GM12865 (cell line): ENCODE data around the gene GPR143.

Experiments
- DNase-seq: peaks from one replicate; pipeline ENCODE4 v3.0.0; 2010; ENCODE audit warnings: low read depth
- H3K4me3 ChIP-seq: 2 replicates; pipeline ENCODE4 v1.5.1; 2011; ENCODE audit warnings: mild to moderate bottlenecking, low read depth, low read length, control low read depth
- TF ChIP-seq, protein P1 (sequence below): IDR thresholded peaks from 2 replicates; pipeline ENCODE4 v1.5.1; 2011; ENCODE audit warnings: low read length, control low read depth, low read depth, inconsistent platforms; ENCODE audit not compliant: insufficient read depth; ENCODE audit errors: missing control alignments

GPR143 gene

DNA sequence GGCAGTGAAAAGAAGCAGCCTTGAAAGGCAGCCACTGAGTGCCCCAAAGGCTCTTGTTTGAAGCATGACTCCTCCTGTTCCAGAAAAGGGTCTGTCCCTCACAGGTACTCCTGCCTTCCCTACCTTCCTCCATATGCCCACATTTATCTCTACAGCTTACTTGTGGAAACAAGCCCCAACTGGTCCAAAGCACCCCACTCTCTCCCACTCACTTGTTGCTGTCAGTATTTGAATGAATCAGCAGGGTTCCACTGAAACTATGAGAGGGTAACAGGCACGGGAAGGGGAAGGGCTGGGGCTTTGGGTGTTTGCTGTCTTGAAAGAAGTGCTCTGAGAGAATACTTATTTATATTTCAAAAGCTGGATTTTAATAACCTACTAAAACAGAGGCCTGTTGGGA lies 34.9 kb downstream of the GPR143 start:
- TF ChIP-seq, protein P1, sequence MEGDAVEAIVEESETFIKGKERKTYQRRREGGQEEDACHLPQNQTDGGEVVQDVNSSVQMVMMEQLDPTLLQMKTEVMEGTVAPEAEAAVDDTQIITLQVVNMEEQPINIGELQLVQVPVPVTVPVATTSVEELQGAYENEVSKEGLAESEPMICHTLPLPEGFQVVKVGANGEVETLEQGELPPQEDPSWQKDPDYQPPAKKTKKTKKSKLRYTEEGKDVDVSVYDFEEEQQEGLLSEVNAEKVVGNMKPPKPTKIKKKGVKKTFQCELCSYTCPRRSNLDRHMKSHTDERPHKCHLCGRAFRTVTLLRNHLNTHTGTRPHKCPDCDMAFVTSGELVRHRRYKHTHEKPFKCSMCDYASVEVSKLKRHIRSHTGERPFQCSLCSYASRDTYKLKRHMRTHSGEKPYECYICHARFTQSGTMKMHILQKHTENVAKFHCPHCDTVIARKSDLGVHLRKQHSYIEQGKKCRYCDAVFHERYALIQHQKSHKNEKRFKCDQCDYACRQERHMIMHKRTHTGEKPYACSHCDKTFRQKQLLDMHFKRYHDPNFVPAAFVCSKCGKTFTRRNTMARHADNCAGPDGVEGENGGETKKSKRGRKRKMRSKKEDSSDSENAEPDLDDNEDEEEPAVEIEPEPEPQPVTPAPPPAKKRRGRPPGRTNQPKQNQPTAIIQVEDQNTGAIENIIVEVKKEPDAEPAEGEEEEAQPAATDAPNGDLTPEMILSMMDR: no peak
- peak; percentile 9 for DNase-seq
- no peak overlapping the region for H3K4me3 ChIP-seq

DNA sequence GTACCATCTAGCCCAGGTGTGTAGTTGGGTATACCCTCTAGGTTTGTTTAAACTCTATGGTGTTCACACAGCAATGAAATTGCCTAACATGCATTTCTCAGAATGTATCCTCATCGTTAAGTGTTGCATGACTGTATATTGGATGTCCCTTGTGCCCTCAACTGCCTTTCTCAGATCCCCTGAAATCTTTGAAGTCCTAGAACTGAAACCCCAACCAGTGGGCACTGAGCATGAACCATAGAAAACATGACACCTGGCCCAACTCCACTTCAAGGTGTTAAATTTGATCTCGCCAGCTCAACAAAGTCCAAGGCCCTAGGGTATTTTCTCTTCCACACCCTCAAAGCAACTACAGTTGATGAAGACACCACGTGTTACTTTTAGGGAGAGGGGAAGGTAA lies 35.6 kb downstream of the GPR143 start:
- H3K4me3 ChIP-seq: no peak overlapping the region
- DNase-seq: no peak

DNA sequence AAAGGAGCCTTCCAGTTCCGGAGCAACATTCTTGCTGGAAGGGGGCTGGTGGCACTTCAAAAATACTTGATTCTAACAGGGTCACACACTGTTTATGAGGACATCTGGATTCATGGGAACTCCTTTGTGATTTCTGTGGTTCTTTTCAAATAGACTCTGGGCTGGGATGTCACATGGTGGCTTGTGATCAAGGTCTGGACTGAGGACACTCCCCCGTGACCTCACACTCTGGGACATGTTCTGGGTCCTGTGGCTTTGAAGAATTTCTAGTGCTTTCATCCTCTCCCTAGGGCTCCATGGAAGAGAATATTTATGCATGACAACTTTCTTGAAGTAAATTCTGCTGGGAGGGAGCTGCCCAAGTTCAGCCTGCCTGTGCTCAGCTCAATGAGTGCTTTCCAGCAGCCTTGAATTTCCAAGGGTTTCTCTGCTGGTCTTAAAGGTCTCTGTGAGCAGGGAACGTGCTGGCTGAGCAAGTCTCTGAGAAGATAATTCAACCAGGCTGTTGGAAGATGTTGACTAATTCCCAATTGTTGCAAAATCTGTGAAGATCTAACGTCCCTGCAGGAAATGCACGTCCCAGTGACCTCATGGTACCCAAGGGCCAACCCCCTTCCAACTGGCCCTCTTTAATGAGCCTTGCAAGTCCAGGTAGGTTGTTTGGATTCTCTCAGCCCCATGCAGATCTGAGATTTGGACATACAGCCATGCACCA lies 36.3 kb downstream of the GPR143 start:
- no peak for DNase-seq
- no peak overlapping the region for H3K4me3 ChIP-seq
- TF ChIP-seq, protein P1: no peak

More for the DNA sequence above, 35.6 kb downstream of the GPR143 start:
- TF ChIP-seq, protein P1: no peak

DNA sequence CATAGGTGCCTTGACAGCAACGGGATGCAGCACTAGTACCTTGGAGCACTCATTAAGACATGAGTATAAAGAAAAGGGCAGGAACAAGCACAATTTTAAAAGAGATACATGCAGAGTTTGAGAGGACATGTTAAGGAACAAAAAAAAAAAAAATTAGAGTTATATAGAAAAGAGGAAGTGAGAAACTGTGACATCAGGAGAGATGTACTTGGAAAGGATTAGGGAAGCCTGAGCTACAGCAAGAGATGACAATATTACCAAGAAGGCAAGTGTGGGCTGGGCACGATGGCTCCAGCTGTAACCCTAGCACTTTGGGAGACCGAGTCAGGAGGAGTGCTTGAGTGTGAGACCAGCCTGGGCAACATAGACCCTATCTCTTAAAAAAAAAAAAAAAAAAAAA lies 37.4 kb downstream of the GPR143 start:
- no peak for DNase-seq
- no peak overlapping the region for H3K4me3 ChIP-seq
- TF ChIP-seq, protein P1: no peak

DNA sequence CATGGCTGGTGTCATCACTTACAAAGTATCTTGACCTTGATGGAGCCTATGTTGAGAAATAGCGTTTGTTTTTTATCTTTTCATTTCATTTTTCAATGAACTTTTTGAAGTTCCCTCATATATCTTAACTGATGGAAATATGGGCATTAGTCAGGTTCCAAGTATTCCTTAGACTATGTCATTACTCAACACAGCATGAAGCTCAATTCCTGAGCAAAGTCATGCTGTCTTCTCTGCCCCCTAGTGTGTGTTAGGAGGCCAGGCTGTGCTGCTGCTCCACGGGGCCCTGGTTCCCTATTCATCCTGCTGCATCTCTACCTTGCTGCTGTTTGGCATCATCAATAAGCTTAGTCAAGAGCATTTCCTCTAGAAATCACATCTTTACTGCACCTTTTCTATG lies 40.9 kb downstream of the GPR143 start:
- TF ChIP-seq, protein P1: no peak
- no peak for DNase-seq

DNA sequence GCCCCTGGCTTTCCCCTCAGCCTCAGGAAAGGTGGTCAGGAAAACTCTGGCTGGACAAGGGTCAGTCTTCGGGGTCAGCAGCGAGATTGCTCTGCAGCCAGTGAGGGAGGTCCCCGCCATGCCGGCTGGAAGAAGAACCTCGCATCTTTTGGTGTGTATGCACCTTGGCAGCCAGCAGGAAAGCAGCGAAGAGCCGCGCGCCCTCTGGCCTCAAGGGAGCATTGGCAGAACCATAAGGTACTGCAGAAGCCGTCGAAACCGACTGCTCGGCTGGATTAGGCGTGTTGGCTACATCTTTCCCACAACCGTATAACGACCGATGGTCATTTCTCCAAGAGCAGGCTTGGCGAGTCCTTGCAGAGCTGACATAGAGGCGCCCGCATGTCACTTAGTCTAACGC lies 48.3 kb downstream of the GPR143 start:
- DNase-seq: no peak
- TF ChIP-seq, protein P1: no peak
- no peak overlapping the region for H3K4me3 ChIP-seq

More for the DNA sequence above, 40.9 kb downstream of the GPR143 start:
- no peak overlapping the region for H3K4me3 ChIP-seq

DNA sequence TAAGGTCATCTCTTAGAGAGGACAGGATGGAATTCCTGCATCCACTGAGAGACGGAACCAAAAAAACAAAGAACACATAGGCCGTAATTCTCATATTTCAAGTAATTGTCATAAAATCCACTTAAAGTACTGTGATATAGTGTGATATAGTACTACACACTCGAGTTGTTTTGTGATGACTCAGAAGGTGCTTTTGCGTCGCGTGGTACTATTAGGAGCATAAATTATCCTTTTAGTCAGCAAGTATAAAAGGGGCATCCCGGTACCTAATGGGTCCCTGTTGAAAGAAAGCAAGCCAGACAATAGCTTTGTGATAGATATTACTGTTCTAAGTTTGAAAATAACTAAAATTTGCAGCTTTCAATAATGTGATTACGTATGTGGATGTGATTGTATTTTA lies 55.3 kb downstream of the GPR143 start:
- TF ChIP-seq, protein P1: no peak
- no peak overlapping the region for H3K4me3 ChIP-seq
- DNase-seq: peak; percentile 29
